NCI-H128 (cell line): ENCODE measurements around the gene OTULIN.

Source experiments
- DNase-seq: peaks from one replicate; lab custom pipeline; 2025; ENCODE audit not compliant: unreplicated experiment; lab: John Stamatoyannopoulos, UW

The OTULIN gene

GRCh38 chr5:14695152-14695551 is 30.6 kb downstream of the OTULIN start:
- no peak for DNase-seq

- no peak for DNase-seq
Observed at GRCh38 chr5:14696057-14696456, 31.5 kb downstream of the OTULIN start.

- no peak for DNase-seq
Observed at GRCh38 chr5:14696851-14697250, 32.3 kb downstream of the OTULIN start.

GRCh38 chr5:14698495-14698894 is 34.0 kb downstream of the OTULIN start:
- no peak for DNase-seq

GRCh38 chr5:14699159-14699558 is 34.6 kb downstream of the OTULIN start:
- DNase-seq: no peak

- DNase-seq: no peak
Observed at GRCh38 chr5:14699807-14700400, 35.4 kb downstream of the OTULIN start.

- no peak for DNase-seq
Observed at GRCh38 chr5:14700478-14701436, 36.2 kb downstream of the OTULIN start.

- DNase-seq: no peak
Observed at GRCh38 chr5:14701556-14701955, 37.0 kb downstream of the OTULIN start.

- no peak for DNase-seq
Observed at GRCh38 chr5:14702238-14702839, 37.8 kb downstream of the OTULIN start.

GRCh38 chr5:14705556-14705955 is 41.0 kb downstream of the OTULIN start:
- no peak for DNase-seq

- no peak for DNase-seq
Observed at GRCh38 chr5:14706615-14707021, 42.1 kb downstream of the OTULIN start.

GRCh38 chr5:14707811-14708390 is 43.4 kb downstream of the OTULIN start:
- DNase-seq: no peak

- no peak for DNase-seq
Observed at GRCh38 chr5:14708551-14708950, 44.0 kb downstream of the OTULIN start.

- no peak for DNase-seq
Observed at GRCh38 chr5:14710313-14710994, 45.9 kb downstream of the OTULIN start.

GRCh38 chr5:14712131-14712530 is 47.6 kb downstream of the OTULIN start:
- no peak for DNase-seq

- DNase-seq: no peak
Observed at GRCh38 chr5:14712666-14713065, 48.1 kb downstream of the OTULIN start.

GRCh38 chr5:14713476-14714390 is 49.2 kb downstream of the OTULIN start:
- DNase-seq: no peak

- no peak for DNase-seq
Observed at GRCh38 chr5:14714706-14715105, 50.2 kb downstream of the OTULIN start.

- DNase-seq: no peak
Observed at GRCh38 chr5:14715481-14715880, 51.0 kb downstream of the OTULIN start.
